Measurements from ENCODE around the gene ADAM12. TPM values are rescaled to one million over a fixed set of nuclear protein-coding genes. Genes with fewer than 3 reads are reported as not detected.
"Not testable (repeated sequence)": the region's sequence is repeated elsewhere in the genome, so short reads cannot be mapped to it uniquely, and the experiment has no call there.

ADAM12 gene
- total and polyA plus RNA-seq, 2 donors (not counting 1 experiment from before 2014, with no cell fraction given), result 21.0 to 56.9 TPM

DNA sequence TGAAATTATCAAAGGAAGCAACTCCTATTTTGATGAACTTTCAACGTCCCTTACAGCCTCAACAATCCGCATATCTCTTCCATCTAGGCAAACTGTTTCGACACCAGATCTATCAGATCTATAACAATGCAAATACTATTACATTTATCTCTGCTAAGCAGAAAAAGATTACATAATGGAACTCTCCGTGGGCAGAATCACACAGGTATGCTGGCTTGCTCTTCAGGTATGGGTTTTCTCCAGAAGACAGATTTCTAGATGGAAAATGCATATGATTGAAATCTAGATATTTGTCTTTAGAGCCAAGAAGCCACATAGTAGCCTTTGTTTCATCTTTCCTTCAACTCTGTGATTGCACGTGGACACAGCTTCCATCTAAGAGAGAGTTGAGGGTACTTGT is 38.6 kb downstream of the ADAM12 start:
- TF ChIP-seq, protein P1, sequence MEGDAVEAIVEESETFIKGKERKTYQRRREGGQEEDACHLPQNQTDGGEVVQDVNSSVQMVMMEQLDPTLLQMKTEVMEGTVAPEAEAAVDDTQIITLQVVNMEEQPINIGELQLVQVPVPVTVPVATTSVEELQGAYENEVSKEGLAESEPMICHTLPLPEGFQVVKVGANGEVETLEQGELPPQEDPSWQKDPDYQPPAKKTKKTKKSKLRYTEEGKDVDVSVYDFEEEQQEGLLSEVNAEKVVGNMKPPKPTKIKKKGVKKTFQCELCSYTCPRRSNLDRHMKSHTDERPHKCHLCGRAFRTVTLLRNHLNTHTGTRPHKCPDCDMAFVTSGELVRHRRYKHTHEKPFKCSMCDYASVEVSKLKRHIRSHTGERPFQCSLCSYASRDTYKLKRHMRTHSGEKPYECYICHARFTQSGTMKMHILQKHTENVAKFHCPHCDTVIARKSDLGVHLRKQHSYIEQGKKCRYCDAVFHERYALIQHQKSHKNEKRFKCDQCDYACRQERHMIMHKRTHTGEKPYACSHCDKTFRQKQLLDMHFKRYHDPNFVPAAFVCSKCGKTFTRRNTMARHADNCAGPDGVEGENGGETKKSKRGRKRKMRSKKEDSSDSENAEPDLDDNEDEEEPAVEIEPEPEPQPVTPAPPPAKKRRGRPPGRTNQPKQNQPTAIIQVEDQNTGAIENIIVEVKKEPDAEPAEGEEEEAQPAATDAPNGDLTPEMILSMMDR (conservative IDR thresholded peaks at IDR 0.05 in 1 of 2, IDR thresholded peaks at IDR 0.05 in 1 of 2; ENCODE audit: low read depth in 1 of 2, low read length in 2 of 2), result no peak
- no peak for TF ChIP-seq EZH2 (IDR thresholded peaks at IDR 0.05; ENCODE audit: low read length, missing control alignments)
- peaks cover 7% of the 10 kb centered on the region for H3K4me1 ChIP-seq (ENCODE audit: control insufficient read depth, extremely low read depth, insufficient read depth, low read length)
- no peak overlapping the region for H3K4me2 ChIP-seq (ENCODE audit: extremely low read depth, insufficient read depth, low read length)
- no peaks in the 10 kb centered on the region for H3K27me3 ChIP-seq (ENCODE audit: control insufficient read depth, insufficient read depth, low read length)
- H4K20me1 ChIP-seq (ENCODE audit: control insufficient read depth, extremely low read depth, insufficient read depth, low read length), result no peaks in the 10 kb centered on the region
- H3K4me3 ChIP-seq (replicated peaks in 1 of 4; ENCODE audit: control extremely low read depth in 1 of 4, insufficient read depth in 1 of 4, low read depth in 3 of 4, low read length in 4 of 4), result no peak overlapping the region
- H3K9ac ChIP-seq (ENCODE audit: insufficient read depth, low read length), result no peak overlapping the region
- H2AFZ ChIP-seq (ENCODE audit: low read length), result no peak overlapping the region
- no peak for DNase-seq (ENCODE audit: low read depth in 2 of 2)
- no peak overlapping the region for H3K27ac ChIP-seq (ENCODE audit: insufficient read depth, low read length)
- no peaks in the 10 kb centered on the region for H3K9me3 ChIP-seq (ENCODE audit: control insufficient read depth, insufficient read depth, low read depth, low read length)
- no peaks in the 10 kb centered on the region for H3K36me3 ChIP-seq (ENCODE audit: control insufficient read depth, insufficient read depth, low read length)
- no peaks in the 10 kb centered on the region for H3K79me2 ChIP-seq (ENCODE audit: control insufficient read depth, insufficient read depth, low read length)

DNA sequence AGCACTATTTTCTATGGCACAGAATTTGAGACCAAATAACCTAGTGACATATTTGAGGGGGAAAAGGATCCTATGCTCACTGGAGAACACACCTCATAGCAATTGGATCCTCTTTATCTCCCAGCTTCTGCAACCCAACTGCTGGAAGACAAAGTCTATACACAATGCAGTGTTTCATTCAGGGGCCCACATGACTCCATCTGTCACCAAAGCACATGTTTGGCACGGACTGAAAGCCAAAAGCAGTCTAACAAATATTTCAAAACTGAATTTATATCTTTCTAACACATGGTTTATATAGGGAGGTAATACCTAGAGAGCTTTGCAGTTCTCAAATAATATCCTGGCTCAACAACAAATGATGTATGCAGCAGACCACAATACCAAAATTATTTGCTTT is 39.2 kb downstream of the ADAM12 start:
- Histone ChIP-seq H3K4me1 (ENCODE audit: control insufficient read depth, extremely low read depth, insufficient read depth, low read length) (peaks cover 7% of the 10 kb centered on the region), H3K36me3 (ENCODE audit: control insufficient read depth, insufficient read depth, low read length) (no peaks in the 10 kb centered on the region), H3K27me3 (ENCODE audit: control insufficient read depth, insufficient read depth, low read length) (no peaks in the 10 kb centered on the region), H3K9ac (ENCODE audit: insufficient read depth, low read length) (no peak overlapping the region), H3K4me2 (ENCODE audit: extremely low read depth, insufficient read depth, low read length) (no peak overlapping the region), H2AFZ (ENCODE audit: low read length) (no peak overlapping the region), H3K4me3 (replicated peaks in 1 of 4; ENCODE audit: control extremely low read depth in 1 of 4, insufficient read depth in 1 of 4, low read depth in 3 of 4, low read length in 4 of 4) (no peak overlapping the region), H3K27ac (ENCODE audit: insufficient read depth, low read length) (no peak overlapping the region), H3K79me2 (ENCODE audit: control insufficient read depth, insufficient read depth, low read length) (no peaks in the 10 kb centered on the region), H4K20me1 (ENCODE audit: control insufficient read depth, extremely low read depth, insufficient read depth, low read length) (no peaks in the 10 kb centered on the region), H3K9me3 (ENCODE audit: control insufficient read depth, insufficient read depth, low read depth, low read length) (no peaks in the 10 kb centered on the region)
- TF ChIP-seq EZH2 (IDR thresholded peaks at IDR 0.05; ENCODE audit: low read length, missing control alignments), result no peak
- no peak for DNase-seq (ENCODE audit: low read depth in 2 of 2)

DNA sequence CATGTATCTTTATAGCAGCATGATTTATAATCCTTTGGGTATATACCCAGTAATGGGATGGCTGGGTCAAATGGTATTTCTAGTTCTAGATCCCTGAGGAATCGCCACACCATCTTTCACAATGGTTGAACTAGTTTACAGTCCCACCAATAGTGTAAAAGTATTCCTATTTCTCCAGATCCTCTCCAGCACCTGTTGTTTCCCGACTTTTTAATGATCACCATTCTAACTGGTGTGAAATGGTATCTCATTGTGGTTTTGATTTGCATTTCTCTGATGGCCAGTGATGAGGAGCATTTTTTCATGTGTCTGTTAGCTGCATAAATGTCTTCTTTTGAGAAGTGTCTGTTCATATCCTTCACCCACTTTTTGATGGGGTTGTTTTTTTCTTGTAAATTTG is 44.8 kb downstream of the ADAM12 start:
- not testable (repeated sequence) for H4K20me1 ChIP-seq (ENCODE audit: control insufficient read depth, extremely low read depth, insufficient read depth, low read length); H3K27ac ChIP-seq (ENCODE audit: insufficient read depth, low read length); H3K4me1 ChIP-seq (ENCODE audit: control insufficient read depth, extremely low read depth, insufficient read depth, low read length); H3K36me3 ChIP-seq (ENCODE audit: control insufficient read depth, insufficient read depth, low read length); H3K4me3 ChIP-seq (replicated peaks in 1 of 4; ENCODE audit: control extremely low read depth in 1 of 4, insufficient read depth in 1 of 4, low read depth in 3 of 4, low read length in 4 of 4); H3K9me3 ChIP-seq (ENCODE audit: control insufficient read depth, insufficient read depth, low read depth, low read length); H3K4me2 ChIP-seq (ENCODE audit: extremely low read depth, insufficient read depth, low read length); H3K9ac ChIP-seq (ENCODE audit: insufficient read depth, low read length); H3K79me2 ChIP-seq (ENCODE audit: control insufficient read depth, insufficient read depth, low read length); DNase-seq (ENCODE audit: low read depth in 2 of 2); H3K27me3 ChIP-seq (ENCODE audit: control insufficient read depth, insufficient read depth, low read length); H2AFZ ChIP-seq (ENCODE audit: low read length)

DNA sequence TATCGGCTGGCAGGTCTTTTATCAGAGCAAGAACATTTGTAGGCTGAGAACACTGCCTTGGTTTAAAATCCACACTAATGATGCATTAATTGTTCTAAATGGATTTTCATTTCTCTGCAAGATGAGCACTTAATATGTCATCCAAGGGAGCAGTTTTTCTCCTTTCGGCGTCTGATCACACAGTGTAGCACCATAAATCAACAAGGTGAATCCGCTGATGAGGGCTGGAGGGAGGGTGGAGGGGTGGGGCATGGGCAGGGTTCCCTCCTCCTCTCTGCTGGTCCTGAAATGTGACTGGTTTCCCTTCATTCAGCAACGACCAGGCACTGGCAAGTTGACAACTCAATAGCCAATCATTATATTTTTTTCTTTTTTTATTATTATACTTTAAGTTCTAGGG is 45.6 kb downstream of the ADAM12 start:
- no peak overlapping the region for H3K9ac ChIP-seq (ENCODE audit: insufficient read depth, low read length)
- no peaks in the 10 kb centered on the region for H3K9me3 ChIP-seq (ENCODE audit: control insufficient read depth, insufficient read depth, low read depth, low read length)
- H3K27ac ChIP-seq (ENCODE audit: insufficient read depth, low read length), result no peak overlapping the region
- H3K27me3 ChIP-seq (ENCODE audit: control insufficient read depth, insufficient read depth, low read length), result no peaks in the 10 kb centered on the region
- no peak for TF ChIP-seq EZH2 (IDR thresholded peaks at IDR 0.05; ENCODE audit: low read length, missing control alignments)
- TF ChIP-seq, protein P1 (conservative IDR thresholded peaks at IDR 0.05 in 1 of 2, IDR thresholded peaks at IDR 0.05 in 1 of 2; ENCODE audit: low read depth in 1 of 2, low read length in 2 of 2), result no peak
- no peaks in the 10 kb centered on the region for H3K36me3 ChIP-seq (ENCODE audit: control insufficient read depth, insufficient read depth, low read length)
- no peak overlapping the region for H3K4me3 ChIP-seq (replicated peaks in 1 of 4; ENCODE audit: control extremely low read depth in 1 of 4, insufficient read depth in 1 of 4, low read depth in 3 of 4, low read length in 4 of 4)
- DNase-seq (ENCODE audit: low read depth in 2 of 2), result no peak
- no peaks in the 10 kb centered on the region for H4K20me1 ChIP-seq (ENCODE audit: control insufficient read depth, extremely low read depth, insufficient read depth, low read length)
- no peaks in the 10 kb centered on the region for H3K4me1 ChIP-seq (ENCODE audit: control insufficient read depth, extremely low read depth, insufficient read depth, low read length)
- no peak overlapping the region for H2AFZ ChIP-seq (ENCODE audit: low read length)
- H3K79me2 ChIP-seq (ENCODE audit: control insufficient read depth, insufficient read depth, low read length), result no peaks in the 10 kb centered on the region
- no peak overlapping the region for H3K4me2 ChIP-seq (ENCODE audit: extremely low read depth, insufficient read depth, low read length)

All from fibroblast of lung (primary cell).